PC-9 (cell line): Measurements from ENCODE around the gene GAD1.

ENCODE experiments used
- CTCF ChIP-seq: fragments of 200-600 bp; sonication (generic); conservative IDR thresholded peaks from 2 replicates; pipeline ENCODE4 v1.6.1; 2017; ENCODE audit warnings: mixed run types, antibody characterized with exemption, mild to moderate bottlenecking, moderate library complexity
- EZH2 ChIP-seq: fragments of 200-600 bp; sonication (generic); IDR thresholded peaks from 2 replicates; pipeline ENCODE4 v1.8.0; 2017; ENCODE audit warnings: antibody characterized with exemption, low read depth

- no peak for TF ChIP-seq CTCF
- TF ChIP-seq EZH2: no peak
Measured at GRCh38 chr2:170883683-170884082, 67.0 kb downstream of the GAD1 start.
